Gastrocnemius medialis (tissue), 4 donors: ENCODE measurements around the gene SYNJ1. TPM values are rescaled to one million over a fixed set of nuclear protein-coding genes. Genes with fewer than 3 reads are reported as not detected.
"Not testable (repeated sequence)": the region's sequence is repeated elsewhere in the genome, so short reads cannot be mapped to it uniquely, and the experiment has no call there.

Experiments used
- ATAC-seq, 2 donors: fragments of 150-250 bp; one replicate each; pipeline ENCODE4 v1.9.1; 2016
- DNase-seq, 2 donors: peaks; one replicate each; pipeline ENCODE4 v3.0.0-alpha.2; 2019
- H3K27ac ChIP-seq, 4 donors: fragments of 200-600 bp; sonication (generic); 1 replicate in 1 of 4; 2 replicates in 3 of 4; pipeline ENCODE4 v1.5.1; 2016 to 2018; ENCODE audit warnings: mild to moderate bottlenecking in 2 of 4, moderate library complexity in 1 of 4
- H3K27me3 ChIP-seq, 3 donors: fragments of 200-600 bp; sonication (generic) in 2 of 3; 1 replicate in 1 of 3; 2 replicates in 2 of 3; pipeline versions ENCODE4 v1.5.1 to v1.6.0; 2016 to 2019; ENCODE audit warnings: mild to moderate bottlenecking in 1 of 3, moderate library complexity in 1 of 3
- H3K36me3 ChIP-seq, 2 donors: fragments of 200-600 bp; sonication (generic) in 1 of 2; one replicate each; pipeline ENCODE4 v1.5.1; 2017 to 2018
- H3K4me1 ChIP-seq, 2 donors: fragments of 200-600 bp; sonication (generic) in 1 of 2; one replicate each; pipeline ENCODE4 v1.5.1; 2016 to 2017; ENCODE audit warnings: mild to moderate bottlenecking in 2 of 2
- H3K4me3 ChIP-seq, 4 donors: fragments of 200-600 bp; sonication (generic) in 3 of 4; 1 replicate in 1 of 4; 2 replicates in 3 of 4; pipeline ENCODE4 v1.5.1; 2016 to 2019; ENCODE audit warnings: mild to moderate bottlenecking in 2 of 4
- H3K9me3 ChIP-seq, 3 donors: fragments of 200-600 bp; sonication (generic) in 2 of 3; 1 replicate in 1 of 3; 2 replicates in 2 of 3; pipeline ENCODE4 v1.5.1; 2016 to 2019
- POLR2A ChIP-seq, 2 donors: fragments of 450-650 bp; IDR thresholded peaks; one replicate each; pipeline ENCODE4 v1.6.1; 2017; ENCODE audit warnings: antibody characterized with exemption in 2 of 2, mild to moderate bottlenecking in 2 of 2, moderate library complexity in 2 of 2
- in situ Hi-C, 4 donors: fragments of 200-750 bp; cut with MboI; loops; one replicate each; pipeline versions ENCODE4 v1.15.0 to v1.8.0; 2017; ENCODE audit warnings: low sequenced_read_pairs in 4 of 4
- intact Hi-C: fragments of 100-400 bp; cut with DNase I; formaldehyde crosslinking; loops from one replicate; pipeline ENCODE4 v1.15.1; 2023; ENCODE audit warnings: low total_unique reads
- total RNA-seq, 4 donors: library from RNA; depleted of rRNA; stranded (reverse); fragments of >200 nt; gene quantifications; one replicate each; pipeline versions ENCODE4 v1.1.0 to v1.2.3, GENCODE V29; 2016
- TF ChIP-seq, protein P1 (sequence below), 5 experiments: fragments of 450-650 bp in 3 of 5; fragments of 200-600 bp in 2 of 5; sonication (generic) in 2 of 5; IDR thresholded peaks in 4 of 5; conservative IDR thresholded peaks in 1 of 5; 1 replicate in 4 of 5; 2 replicates in 1 of 5; pipeline ENCODE4 v1.5.1; 2016 to 2019; ENCODE audit warnings: antibody characterized with exemption in 5 of 5, mild to moderate bottlenecking in 3 of 5, moderate library complexity in 3 of 5

The SYNJ1 gene, protein sequence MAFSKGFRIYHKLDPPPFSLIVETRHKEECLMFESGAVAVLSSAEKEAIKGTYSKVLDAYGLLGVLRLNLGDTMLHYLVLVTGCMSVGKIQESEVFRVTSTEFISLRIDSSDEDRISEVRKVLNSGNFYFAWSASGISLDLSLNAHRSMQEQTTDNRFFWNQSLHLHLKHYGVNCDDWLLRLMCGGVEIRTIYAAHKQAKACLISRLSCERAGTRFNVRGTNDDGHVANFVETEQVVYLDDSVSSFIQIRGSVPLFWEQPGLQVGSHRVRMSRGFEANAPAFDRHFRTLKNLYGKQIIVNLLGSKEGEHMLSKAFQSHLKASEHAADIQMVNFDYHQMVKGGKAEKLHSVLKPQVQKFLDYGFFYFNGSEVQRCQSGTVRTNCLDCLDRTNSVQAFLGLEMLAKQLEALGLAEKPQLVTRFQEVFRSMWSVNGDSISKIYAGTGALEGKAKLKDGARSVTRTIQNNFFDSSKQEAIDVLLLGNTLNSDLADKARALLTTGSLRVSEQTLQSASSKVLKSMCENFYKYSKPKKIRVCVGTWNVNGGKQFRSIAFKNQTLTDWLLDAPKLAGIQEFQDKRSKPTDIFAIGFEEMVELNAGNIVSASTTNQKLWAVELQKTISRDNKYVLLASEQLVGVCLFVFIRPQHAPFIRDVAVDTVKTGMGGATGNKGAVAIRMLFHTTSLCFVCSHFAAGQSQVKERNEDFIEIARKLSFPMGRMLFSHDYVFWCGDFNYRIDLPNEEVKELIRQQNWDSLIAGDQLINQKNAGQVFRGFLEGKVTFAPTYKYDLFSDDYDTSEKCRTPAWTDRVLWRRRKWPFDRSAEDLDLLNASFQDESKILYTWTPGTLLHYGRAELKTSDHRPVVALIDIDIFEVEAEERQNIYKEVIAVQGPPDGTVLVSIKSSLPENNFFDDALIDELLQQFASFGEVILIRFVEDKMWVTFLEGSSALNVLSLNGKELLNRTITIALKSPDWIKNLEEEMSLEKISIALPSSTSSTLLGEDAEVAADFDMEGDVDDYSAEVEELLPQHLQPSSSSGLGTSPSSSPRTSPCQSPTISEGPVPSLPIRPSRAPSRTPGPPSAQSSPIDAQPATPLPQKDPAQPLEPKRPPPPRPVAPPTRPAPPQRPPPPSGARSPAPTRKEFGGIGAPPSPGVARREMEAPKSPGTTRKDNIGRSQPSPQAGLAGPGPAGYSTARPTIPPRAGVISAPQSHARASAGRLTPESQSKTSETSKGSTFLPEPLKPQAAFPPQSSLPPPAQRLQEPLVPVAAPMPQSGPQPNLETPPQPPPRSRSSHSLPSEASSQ (N-terminal part only)
- total RNA-seq, result 10 to 100 TPM; 10.0 to 34.8 (median 10.8) TPM

DNA sequence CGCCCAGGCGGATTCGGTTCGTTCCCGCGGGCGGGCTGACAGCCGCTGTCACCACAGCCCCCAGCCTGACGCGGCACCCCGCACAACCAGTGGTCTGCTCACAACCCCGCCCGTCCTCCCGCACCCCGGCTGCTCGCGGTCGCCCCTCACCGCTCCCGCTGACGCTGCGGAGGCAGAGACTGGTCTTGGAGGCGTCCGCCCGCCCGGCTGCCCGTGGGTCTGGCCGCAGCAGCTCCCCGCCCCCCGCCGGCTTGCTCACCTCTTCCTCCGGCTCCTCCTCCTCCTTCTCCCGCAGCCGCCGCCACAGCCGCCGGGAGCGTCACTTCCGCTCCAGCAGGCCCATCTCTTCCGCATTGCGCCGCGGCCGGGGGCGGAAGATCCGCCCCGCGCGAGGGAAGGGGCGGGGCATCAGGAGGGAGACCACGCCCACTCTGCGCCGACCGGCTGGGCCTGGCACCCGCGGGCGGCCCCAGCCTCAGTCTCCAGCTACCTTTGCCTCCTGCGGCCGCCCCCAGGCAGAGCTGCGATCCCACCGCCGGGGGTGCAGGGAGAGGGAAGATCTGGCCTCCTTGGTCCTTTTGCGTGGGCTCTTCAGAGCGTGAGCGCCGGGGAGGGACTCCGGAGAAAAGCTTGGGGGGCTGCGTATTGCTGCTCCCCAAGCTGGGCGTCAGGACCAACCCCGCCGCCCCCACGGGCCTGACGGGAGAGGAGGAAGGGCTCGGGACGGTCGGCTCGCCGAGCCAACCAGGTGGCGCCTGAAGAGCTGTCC lies at the start of gene SYNJ1:
TSS of gene SYNJ1 (minus strand) at position 327 of the 769 bp plus-strand sequence. CDS start 1,118 bp downstream, outside the sequence.
- DNase-seq (peak; percentile 91 to 92), ATAC-seq (peak; percentile 96 to 97)
- intact Hi-C loops, result loop anchor here (1.0 to 10.0 kb wide), 4 partner anchors 43 to 917 kb away; partner anchors contain the start of genes CFAP298, CRYZL1, ITSN1 and PAXBP1
- peak within 1 kb of the TSS; percentile 83 to 94 (median 94) for H3K27ac ChIP-seq
- no peaks in the 10 kb centered on the region for H3K36me3 ChIP-seq
- H3K4me3 ChIP-seq, result peak within 1 kb of the TSS; percentile 77 to 94 (median 92)
- TF ChIP-seq POLR2A (IDR thresholded peaks at IDR 0.05), result peak; percentile 83
- TF ChIP-seq, protein P1, sequence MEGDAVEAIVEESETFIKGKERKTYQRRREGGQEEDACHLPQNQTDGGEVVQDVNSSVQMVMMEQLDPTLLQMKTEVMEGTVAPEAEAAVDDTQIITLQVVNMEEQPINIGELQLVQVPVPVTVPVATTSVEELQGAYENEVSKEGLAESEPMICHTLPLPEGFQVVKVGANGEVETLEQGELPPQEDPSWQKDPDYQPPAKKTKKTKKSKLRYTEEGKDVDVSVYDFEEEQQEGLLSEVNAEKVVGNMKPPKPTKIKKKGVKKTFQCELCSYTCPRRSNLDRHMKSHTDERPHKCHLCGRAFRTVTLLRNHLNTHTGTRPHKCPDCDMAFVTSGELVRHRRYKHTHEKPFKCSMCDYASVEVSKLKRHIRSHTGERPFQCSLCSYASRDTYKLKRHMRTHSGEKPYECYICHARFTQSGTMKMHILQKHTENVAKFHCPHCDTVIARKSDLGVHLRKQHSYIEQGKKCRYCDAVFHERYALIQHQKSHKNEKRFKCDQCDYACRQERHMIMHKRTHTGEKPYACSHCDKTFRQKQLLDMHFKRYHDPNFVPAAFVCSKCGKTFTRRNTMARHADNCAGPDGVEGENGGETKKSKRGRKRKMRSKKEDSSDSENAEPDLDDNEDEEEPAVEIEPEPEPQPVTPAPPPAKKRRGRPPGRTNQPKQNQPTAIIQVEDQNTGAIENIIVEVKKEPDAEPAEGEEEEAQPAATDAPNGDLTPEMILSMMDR (IDR thresholded peaks at IDR 0.05 in 4 of 5, conservative IDR thresholded peaks at IDR 0.05 in 1 of 5), result no peak
- in situ Hi-C loops, result loop anchor here in 2 of 4 donors (10.0 to 25.0 kb wide), 2 partner anchors 47 to 341 kb away; partner anchors contain the start of genes URB1 (in 2 of the 2) and PAXBP1 (in 1 of the 2)
- H3K4me1 ChIP-seq, result peaks cover 14 to 19% of the 10 kb centered on the region in 2 donors
- no peaks in the 10 kb centered on the region for H3K27me3 ChIP-seq
- H3K9me3 ChIP-seq, result no peaks in the 10 kb centered on the region

DNA sequence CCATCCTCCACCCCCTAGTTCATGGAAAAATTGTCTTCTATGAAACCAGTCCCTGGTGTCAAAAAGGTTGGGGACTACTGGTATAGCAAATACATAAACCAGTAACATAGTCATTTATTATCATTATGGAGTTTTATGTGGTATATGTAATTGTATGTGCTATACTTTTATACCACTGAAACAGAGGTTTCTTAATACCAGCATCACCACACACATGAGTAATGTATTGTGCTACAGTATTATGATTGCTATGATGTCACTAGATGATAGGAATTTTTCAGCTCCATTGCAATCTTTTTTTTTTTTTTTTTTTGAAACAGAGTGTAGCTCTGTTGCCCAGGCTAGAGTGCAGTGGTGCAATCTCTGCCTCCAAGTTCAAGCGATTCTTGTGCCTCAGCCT lies 49.5 kb upstream of the SYNJ1 start:
- DNase-seq, result no peak
- Histone ChIP-seq H3K4me1 (peaks cover 4 to 8% of the 10 kb centered on the region in 2 donors), H3K4me3 (no peak overlapping the region), H3K27me3 (no peaks in the 10 kb centered on the region), H3K27ac (no peak overlapping the region), H3K36me3 (no peaks in the 10 kb centered on the region), H3K9me3 (no peaks in the 10 kb centered on the region)
- in situ Hi-C loops, result loop anchor here in 1 of 4 donors (10.0 kb wide), 1 partner anchor 52 kb away; the partner anchor contains the start of gene SYNJ1
- TF ChIP-seq, protein P1 (IDR thresholded peaks at IDR 0.05 in 4 of 5, conservative IDR thresholded peaks at IDR 0.05 in 1 of 5), result no peak
- no peak for TF ChIP-seq POLR2A (IDR thresholded peaks at IDR 0.05)
- intact Hi-C loops, result loop anchor here (10.0 kb wide), 1 partner anchor 548 kb away; the partner anchor contains the start of gene IFNAR1
- no peak for ATAC-seq

DNA sequence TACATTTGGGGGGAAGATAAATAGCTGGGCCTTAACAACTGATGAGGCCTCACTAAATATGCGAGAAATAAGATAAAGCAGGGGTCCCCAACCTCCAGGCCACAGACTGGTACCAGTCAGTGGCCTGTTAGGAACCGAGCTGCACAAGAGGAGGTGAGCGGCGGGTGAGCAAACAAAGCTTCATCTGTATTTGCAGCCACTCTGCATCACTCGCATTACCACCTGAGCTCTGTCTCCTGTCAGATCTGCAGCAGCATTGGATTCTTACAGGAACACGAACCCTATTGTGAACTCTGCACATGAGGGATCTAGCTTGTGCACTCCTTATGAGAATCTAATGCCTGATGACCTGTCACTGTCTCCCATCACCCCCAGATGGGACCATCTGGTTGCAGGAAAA lies 48.9 kb upstream of the SYNJ1 start:
- Histone ChIP-seq H3K36me3 (no peaks in the 10 kb centered on the region), H3K27me3 (peaks cover 0 to 2% (median 0%) of the 10 kb centered on the region in 3 donors), H3K4me1 (peaks cover 4 to 8% of the 10 kb centered on the region in 2 donors), H3K27ac (no peak overlapping the region), H3K4me3 (no peak overlapping the region), H3K9me3 (no peaks in the 10 kb centered on the region)
- DNase-seq (no peak), ATAC-seq (no peak)
- TF ChIP-seq, protein P1 (IDR thresholded peaks at IDR 0.05 in 4 of 5, conservative IDR thresholded peaks at IDR 0.05 in 1 of 5), result no peak
- TF ChIP-seq POLR2A (IDR thresholded peaks at IDR 0.05), result no peak
- intact Hi-C loops, result loop anchor here (10.0 kb wide), 1 partner anchor 548 kb away; the partner anchor contains the start of gene IFNAR1
- in situ Hi-C loops, result loop anchor here in 1 of 4 donors (10.0 kb wide), 1 partner anchor 52 kb away; the partner anchor contains the start of gene SYNJ1

DNA sequence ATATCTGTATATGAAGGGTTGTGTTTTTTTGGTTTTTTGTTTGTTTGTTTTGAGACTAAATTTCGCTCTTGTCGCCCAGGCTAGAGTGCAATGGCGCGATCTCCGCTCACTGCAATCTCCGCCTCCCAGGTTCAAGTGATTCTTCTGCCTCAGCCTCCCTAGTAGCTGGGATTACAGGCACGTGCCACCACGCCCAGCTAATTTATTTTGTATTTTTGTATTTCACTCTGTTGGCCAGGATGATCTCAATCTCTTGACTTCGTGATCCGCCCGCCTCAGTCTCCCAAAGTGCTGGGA lies 45.2 kb upstream of the SYNJ1 start:
- DNase-seq, H3K36me3 ChIP-seq, H3K9me3 ChIP-seq, ATAC-seq, H3K27ac ChIP-seq, H3K27me3 ChIP-seq: not testable (repeated sequence)
- in situ Hi-C loops, result loop anchor here in 2 of 4 donors (10.0 to 25.0 kb wide), 2 partner anchors 48 to 764 kb away; partner anchors contain the start of genes GART (in 1 of the 2), SON (in 1 of the 2) and SYNJ1 (in 1 of the 2)
- Histone ChIP-seq H3K4me3 (peak overlapping the region in 2 of 4 donors; percentile 83 to 94), H3K4me1 (peaks cover 33 to 35% of the 10 kb centered on the region in 2 donors)
- intact Hi-C loops, result loop anchor here (2.0 to 10.0 kb wide), 4 partner anchors 380 to 869 kb away; partner anchors contain the start of genes CRYZL1, GART, IFNAR1 and ITSN1
